Neural crest cell (in vitro differentiated cells): Measurements from ENCODE around the gene GPR162. TPM values are rescaled to one million over a fixed set of nuclear protein-coding genes. Genes with fewer than 3 reads are reported as not detected.

ENCODE experiments used
- DNase-seq: peaks from one replicate; pipeline ENCODE4 v3.0.0; 2021; ENCODE audit warnings: low read depth, mixed read lengths, low spot score
- H3K27ac Mint-ChIP-seq: one replicate; pipeline ENCODE4 v1.8.0; 2021; ENCODE audit warnings: mild to moderate bottlenecking, mixed read lengths; ENCODE audit not compliant: unreplicated experiment
- H3K27me3 Mint-ChIP-seq: 2 replicates; pipeline ENCODE4 v1.8.0; 2021; ENCODE audit warnings: low read depth, mild to moderate bottlenecking, mixed read lengths
- H3K36me3 Mint-ChIP-seq: 2 replicates; pipeline ENCODE4 v1.8.0; 2021; ENCODE audit warnings: low read depth, mild to moderate bottlenecking, mixed read lengths
- H3K4me1 Mint-ChIP-seq: 2 replicates; pipeline ENCODE4 v1.8.0; 2021; ENCODE audit warnings: mixed read lengths
- H3K4me3 Mint-ChIP-seq: one replicate; pipeline ENCODE4 v1.8.0; 2021; ENCODE audit warnings: mild to moderate bottlenecking, mixed read lengths
- H3K9me3 Mint-ChIP-seq: 2 replicates; pipeline ENCODE4 v1.8.0; 2021; ENCODE audit warnings: mixed read lengths
- total RNA-seq: library from RNA; stranded (reverse); gene quantifications from 2 replicates; pipeline ENCODE4 v1.2.1, GENCODE V29; 2021
- TF ChIP-seq, protein P1 (sequence below): fragments of 200-600 bp; sonication (generic); conservative IDR thresholded peaks from 2 replicates; pipeline ENCODE4 v1.5.0; 2021; ENCODE audit warnings: antibody characterized with exemption, mild to moderate bottlenecking

GPR162 gene
- total RNA-seq, 1 donor from 2014 or later: 16.4 TPM

DNA sequence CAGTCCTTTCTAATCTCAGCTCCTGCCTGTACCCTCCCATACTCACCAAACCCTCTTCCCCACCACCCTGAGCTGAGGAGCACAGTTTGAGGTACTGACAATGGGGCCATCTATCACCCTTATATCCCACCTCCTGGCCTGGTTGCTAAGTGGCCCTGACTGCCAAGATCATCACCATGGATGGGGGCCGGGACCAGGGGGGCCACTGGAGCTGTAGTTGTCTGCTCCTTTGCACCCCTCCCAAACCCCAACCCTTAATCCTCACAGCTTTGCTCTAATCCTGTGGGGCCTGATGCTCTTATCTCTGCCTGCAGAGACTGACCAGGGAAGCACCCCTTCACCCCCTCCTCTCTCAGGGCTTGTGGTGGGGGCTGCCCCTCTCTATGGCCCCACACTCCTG, 18.7 kb downstream of the GPR162 start:
- no peak overlapping the region for H3K27ac Mint-ChIP-seq
- H3K36me3 Mint-ChIP-seq: peaks cover 7% of the 10 kb centered on the region
- H3K4me1 Mint-ChIP-seq: peaks cover 3% of the 10 kb centered on the region
- no peak for DNase-seq
- H3K4me3 Mint-ChIP-seq: peak overlapping the region; percentile 15
- TF ChIP-seq, protein P1, sequence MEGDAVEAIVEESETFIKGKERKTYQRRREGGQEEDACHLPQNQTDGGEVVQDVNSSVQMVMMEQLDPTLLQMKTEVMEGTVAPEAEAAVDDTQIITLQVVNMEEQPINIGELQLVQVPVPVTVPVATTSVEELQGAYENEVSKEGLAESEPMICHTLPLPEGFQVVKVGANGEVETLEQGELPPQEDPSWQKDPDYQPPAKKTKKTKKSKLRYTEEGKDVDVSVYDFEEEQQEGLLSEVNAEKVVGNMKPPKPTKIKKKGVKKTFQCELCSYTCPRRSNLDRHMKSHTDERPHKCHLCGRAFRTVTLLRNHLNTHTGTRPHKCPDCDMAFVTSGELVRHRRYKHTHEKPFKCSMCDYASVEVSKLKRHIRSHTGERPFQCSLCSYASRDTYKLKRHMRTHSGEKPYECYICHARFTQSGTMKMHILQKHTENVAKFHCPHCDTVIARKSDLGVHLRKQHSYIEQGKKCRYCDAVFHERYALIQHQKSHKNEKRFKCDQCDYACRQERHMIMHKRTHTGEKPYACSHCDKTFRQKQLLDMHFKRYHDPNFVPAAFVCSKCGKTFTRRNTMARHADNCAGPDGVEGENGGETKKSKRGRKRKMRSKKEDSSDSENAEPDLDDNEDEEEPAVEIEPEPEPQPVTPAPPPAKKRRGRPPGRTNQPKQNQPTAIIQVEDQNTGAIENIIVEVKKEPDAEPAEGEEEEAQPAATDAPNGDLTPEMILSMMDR: no peak
- no peaks in the 10 kb centered on the region for H3K9me3 Mint-ChIP-seq
- no peaks in the 10 kb centered on the region for H3K27me3 Mint-ChIP-seq

DNA sequence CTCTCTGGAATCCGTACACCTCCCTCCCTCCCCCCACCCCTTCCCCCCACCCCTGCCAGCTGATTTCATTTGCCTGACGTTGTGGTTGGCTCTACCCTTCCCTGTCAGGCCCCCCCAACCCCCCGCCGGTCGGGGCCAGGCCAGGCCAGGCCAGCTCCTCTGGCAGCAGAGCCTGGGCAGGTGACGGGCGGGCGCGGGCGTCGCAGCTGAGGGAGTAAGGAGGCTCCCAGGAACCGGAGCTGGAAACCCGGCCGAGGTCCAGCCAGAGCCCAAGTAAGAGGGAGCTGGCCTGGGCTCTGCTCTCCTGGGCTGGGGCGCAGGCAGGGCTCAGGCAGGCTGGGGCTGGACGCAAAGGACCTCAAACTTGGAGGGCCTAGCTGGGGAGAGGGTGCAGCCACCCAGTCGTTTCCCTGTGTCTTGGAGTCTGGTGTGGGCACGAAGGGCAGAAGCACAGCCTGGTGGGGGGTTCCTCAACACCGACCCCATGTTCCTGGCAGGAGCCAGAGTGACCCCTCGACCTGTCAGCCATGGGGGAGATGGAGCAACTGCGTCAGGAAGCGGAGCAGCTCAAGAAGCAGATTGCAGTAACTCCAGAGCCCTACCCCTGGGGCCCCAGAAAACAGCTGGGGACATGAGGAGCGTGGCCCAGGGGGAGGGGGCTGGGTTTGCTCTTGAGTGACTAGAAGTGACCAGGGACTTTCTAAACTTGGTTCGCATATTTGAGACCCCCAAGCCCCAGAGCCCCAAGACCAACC, 19.3 kb downstream of the GPR162 start, which contains the start of gene GNB3:
Gene GNB3 (plus strand): TSS at position 165 of the 755 bp plus-strand sequence. CDS start 363 bp downstream, at position 528.
- H3K9me3 Mint-ChIP-seq: no peaks in the 10 kb centered on the region
- no peaks in the 10 kb centered on the region for H3K4me1 Mint-ChIP-seq
- peaks cover 9% of the 10 kb centered on the region for H3K36me3 Mint-ChIP-seq
- H3K27me3 Mint-ChIP-seq: no peaks in the 10 kb centered on the region
- H3K27ac Mint-ChIP-seq: no peak within 1 kb of the TSS
- TF ChIP-seq, protein P1: no peak
- DNase-seq: no peak
- H3K4me3 Mint-ChIP-seq: peak within 1 kb of the TSS; percentile 19

DNA sequence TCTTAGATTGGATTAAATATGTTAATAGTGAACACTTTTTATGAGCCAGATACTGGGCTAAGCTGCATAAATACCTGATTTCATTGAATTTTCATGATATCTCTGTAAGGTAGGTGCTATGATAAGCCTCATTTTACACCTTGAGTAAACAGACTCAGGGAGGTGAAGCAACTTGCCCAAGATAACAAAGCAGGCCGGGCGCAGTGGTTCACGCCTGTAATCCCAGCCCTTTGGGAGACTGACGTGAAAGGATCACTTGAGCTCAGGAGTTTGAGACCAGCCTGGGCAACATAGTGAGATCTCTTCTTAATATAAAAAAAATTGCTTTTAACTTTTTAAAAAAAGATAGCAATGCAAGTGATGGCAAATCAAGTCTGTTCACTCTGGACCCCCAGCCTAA, 20.5 kb downstream of the GPR162 start:
- TF ChIP-seq, protein P1: no peak
- peaks cover 14% of the 10 kb centered on the region for H3K36me3 Mint-ChIP-seq
- no peak for DNase-seq
- no peaks in the 10 kb centered on the region for H3K9me3 Mint-ChIP-seq
- no peak overlapping the region for H3K27ac Mint-ChIP-seq
- H3K4me3 Mint-ChIP-seq: peak overlapping the region; percentile 19
- no peaks in the 10 kb centered on the region for H3K4me1 Mint-ChIP-seq
- no peaks in the 10 kb centered on the region for H3K27me3 Mint-ChIP-seq

DNA sequence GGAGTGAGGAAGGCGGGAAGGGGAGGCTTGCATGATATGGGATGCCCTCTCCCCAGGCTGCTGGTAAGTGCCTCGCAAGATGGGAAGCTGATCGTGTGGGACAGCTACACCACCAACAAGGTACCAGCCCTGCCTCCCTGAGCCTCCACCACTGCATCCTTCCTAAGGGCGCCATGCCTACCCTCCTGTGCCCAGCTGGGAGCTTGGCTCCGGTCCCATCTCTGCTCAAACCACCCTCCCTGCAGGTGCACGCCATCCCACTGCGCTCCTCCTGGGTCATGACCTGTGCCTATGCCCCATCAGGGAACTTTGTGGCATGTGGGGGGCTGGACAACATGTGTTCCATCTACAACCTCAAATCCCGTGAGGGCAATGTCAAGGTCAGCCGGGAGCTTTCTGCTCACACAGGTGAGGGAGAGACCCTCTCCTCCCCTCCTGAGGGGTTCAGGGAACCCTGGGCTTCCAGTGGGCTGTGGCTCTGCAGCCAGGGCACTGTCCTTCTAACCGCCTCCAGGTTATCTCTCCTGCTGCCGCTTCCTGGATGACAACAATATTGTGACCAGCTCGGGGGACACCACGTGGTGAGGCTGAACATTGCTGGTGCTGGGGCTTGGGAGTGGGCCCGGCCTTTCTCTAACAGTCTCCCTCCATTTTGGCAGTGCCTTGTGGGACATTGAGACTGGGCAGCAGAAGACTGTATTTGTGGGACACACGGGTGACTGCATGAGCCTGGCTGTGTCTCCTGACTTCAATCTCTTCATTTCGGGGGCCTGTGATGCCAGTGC, 21.7 kb downstream of the GPR162 start:
- Mint-ChIP-seq H3K27me3 (no peaks in the 10 kb centered on the region), H3K27ac (no peak overlapping the region), H3K9me3 (no peaks in the 10 kb centered on the region), H3K36me3 (peaks cover 14% of the 10 kb centered on the region), H3K4me3 (peak overlapping the region; percentile 57), H3K4me1 (no peaks in the 10 kb centered on the region)
- TF ChIP-seq, protein P1: peak; percentile 29
- DNase-seq: no peak

DNA sequence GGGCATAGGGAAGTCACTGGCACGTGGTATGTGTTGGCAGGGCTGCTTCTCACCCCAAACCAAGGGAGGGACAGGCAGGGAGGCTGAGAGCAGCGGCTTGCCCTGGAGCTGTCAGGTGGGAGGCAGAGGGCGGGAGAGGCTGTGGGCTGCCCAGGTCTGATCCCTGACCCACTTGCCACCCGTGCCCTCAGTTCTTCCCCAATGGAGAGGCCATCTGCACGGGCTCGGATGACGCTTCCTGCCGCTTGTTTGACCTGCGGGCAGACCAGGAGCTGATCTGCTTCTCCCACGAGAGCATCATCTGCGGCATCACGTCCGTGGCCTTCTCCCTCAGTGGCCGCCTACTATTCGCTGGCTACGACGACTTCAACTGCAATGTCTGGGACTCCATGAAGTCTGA, 23.8 kb downstream of the GPR162 start:
- H3K4me3 Mint-ChIP-seq: peak overlapping the region; percentile 28
- peaks cover 17% of the 10 kb centered on the region for H3K36me3 Mint-ChIP-seq
- H3K4me1 Mint-ChIP-seq: peaks cover 14% of the 10 kb centered on the region
- H3K9me3 Mint-ChIP-seq: no peaks in the 10 kb centered on the region
- no peak for DNase-seq
- H3K27ac Mint-ChIP-seq: peak overlapping the region; percentile 72
- H3K27me3 Mint-ChIP-seq: no peaks in the 10 kb centered on the region
- TF ChIP-seq, protein P1: no peak
